SK-N-SH treated with all-trans-retinoic acid at 6 μM for 48 hours (cell line): Measurements from ENCODE around the gene MTX2.

ENCODE experiments used
- ARNTL ChIP-seq: fragments of 450-650 bp; formaldehyde crosslinking; IDR thresholded peaks from 2 replicates; pipeline ENCODE4 v1.5.0; 2020; ENCODE audit warnings: low read depth, mild to moderate bottlenecking, moderate library complexity, borderline replicate concordance
- ESRRG ChIP-seq: fragments of 250-450 bp; sonication (Bioruptor Pico); IDR thresholded peaks from 2 replicates; pipeline ENCODE4 v1.6.1; 2021; ENCODE audit warnings: mild to moderate bottlenecking
- ISL1 ChIP-seq: fragments of 250-450 bp; sonication (Bioruptor Pico); IDR thresholded peaks from 2 replicates; pipeline ENCODE4 v2.1.2; 2022; ENCODE audit warnings: mild to moderate bottlenecking, moderate library complexity
- OSR1 ChIP-seq: fragments of 250-450 bp; sonication (Bioruptor Pico); IDR thresholded peaks from 2 replicates; pipeline ENCODE4 v1.8.0; 2022; ENCODE audit warnings: moderate library complexity, mild to moderate bottlenecking, inconsistent platforms
- POU6F1 ChIP-seq: fragments of 250-450 bp; sonication (Bioruptor Pico); IDR thresholded peaks from 2 replicates; pipeline ENCODE4 v1.8.0; 2021; ENCODE audit warnings: low read depth, mild to moderate bottlenecking, moderate library complexity, borderline replicate concordance
- PPARA ChIP-seq: fragments of 250-450 bp; sonication (Bioruptor Pico); IDR thresholded peaks from 2 replicates; pipeline ENCODE4 v1.5.0; 2020; ENCODE audit warnings: mild to moderate bottlenecking, borderline replicate concordance
- RARB ChIP-seq: fragments of 250-450 bp; sonication (Bioruptor Pico); IDR thresholded peaks from 2 replicates; pipeline ENCODE4 v1.8.0; 2021; ENCODE audit warnings: mild to moderate bottlenecking, moderate library complexity
- TCF4 ChIP-seq: fragments of 250-450 bp; sonication (Bioruptor Pico); IDR thresholded peaks from 2 replicates; pipeline ENCODE4 v1.8.0; 2021; ENCODE audit warnings: mild to moderate bottlenecking, moderate library complexity, borderline replicate concordance
- ZC3H10 ChIP-seq: fragments of 250-450 bp; sonication (Bioruptor Pico); IDR thresholded peaks from 2 replicates; pipeline ENCODE4 v1.5.1; 2021; ENCODE audit warnings: mild to moderate bottlenecking, moderate library complexity
- ZFP30 ChIP-seq: fragments of 450-650 bp; formaldehyde crosslinking; IDR thresholded peaks from 2 replicates; pipeline ENCODE4 v1.5.0; 2022; ENCODE audit warnings: mild to moderate bottlenecking, moderate library complexity
- ZNF70 ChIP-seq: fragments of 450-650 bp; formaldehyde crosslinking; IDR thresholded peaks from 2 replicates; pipeline ENCODE4 v1.5.0; 2020; ENCODE audit warnings: mild to moderate bottlenecking, moderate library complexity
- ZNF8 ChIP-seq: fragments of 450-650 bp; formaldehyde crosslinking; IDR thresholded peaks from 2 replicates; pipeline ENCODE4 v1.5.0; 2020; ENCODE audit warnings: mild to moderate bottlenecking, moderate library complexity
- TF ChIP-seq, protein P1 (sequence below): fragments of 250-450 bp; sonication (Bioruptor Pico); IDR thresholded peaks from 2 replicates; pipeline ENCODE4 v1.8.0; 2020; ENCODE audit warnings: mild to moderate bottlenecking, moderate library complexity, borderline replicate concordance
- TF ChIP-seq, protein P2 (sequence below): fragments of 250-450 bp; sonication (Bioruptor Pico); IDR thresholded peaks from 2 replicates; pipeline ENCODE4 v1.5.1; 2020; ENCODE audit warnings: low read depth, mild to moderate bottlenecking, moderate library complexity

DNA sequence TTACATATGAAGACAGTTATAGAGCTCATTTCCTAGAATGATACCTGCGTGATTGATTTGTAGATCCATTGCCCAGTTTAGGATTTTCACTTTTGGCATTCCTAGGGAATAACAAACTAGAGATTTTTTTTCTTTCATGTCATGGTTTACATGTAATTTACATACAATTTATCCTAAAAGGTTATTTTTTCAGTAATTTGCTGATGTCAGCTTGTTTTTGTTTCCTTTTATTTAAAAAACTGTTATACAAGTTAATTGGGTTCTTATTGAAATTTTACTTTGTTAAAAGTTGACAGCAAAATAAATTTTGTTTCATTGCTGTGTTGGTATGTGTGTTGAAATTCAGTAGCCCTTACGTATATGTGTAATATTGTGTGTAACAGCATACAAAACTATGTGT is 23.4 kb downstream of the MTX2 start:
- TF ChIP-seq OSR1 (CRISPR knock-in tag): no peak
- no peak for TF ChIP-seq RARB (CRISPR knock-in tag)
- TF ChIP-seq ESRRG (CRISPR knock-in tag): no peak
- TF ChIP-seq ZNF70 (CRISPR knock-in tag): no peak
- TF ChIP-seq ZC3H10 (CRISPR knock-in tag): no peak
- TF ChIP-seq POU6F1 (CRISPR knock-in tag): no peak
- TF ChIP-seq, protein P1, sequence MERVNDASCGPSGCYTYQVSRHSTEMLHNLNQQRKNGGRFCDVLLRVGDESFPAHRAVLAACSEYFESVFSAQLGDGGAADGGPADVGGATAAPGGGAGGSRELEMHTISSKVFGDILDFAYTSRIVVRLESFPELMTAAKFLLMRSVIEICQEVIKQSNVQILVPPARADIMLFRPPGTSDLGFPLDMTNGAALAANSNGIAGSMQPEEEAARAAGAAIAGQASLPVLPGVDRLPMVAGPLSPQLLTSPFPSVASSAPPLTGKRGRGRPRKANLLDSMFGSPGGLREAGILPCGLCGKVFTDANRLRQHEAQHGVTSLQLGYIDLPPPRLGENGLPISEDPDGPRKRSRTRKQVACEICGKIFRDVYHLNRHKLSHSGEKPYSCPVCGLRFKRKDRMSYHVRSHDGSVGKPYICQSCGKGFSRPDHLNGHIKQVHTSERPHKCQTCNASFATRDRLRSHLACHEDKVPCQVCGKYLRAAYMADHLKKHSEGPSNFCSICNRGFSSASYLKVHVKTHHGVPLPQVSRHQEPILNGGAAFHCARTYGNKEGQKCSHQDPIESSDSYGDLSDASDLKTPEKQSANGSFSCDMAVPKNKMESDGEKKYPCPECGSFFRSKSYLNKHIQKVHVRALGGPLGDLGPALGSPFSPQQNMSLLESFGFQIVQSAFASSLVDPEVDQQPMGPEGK (CRISPR knock-in tag): no peak
- TF ChIP-seq ARNTL (CRISPR knock-in tag): no peak
- no peak for TF ChIP-seq ZFP30 (CRISPR knock-in tag)
- no peak for TF ChIP-seq ISL1 (CRISPR knock-in tag)
- TF ChIP-seq, protein P2, sequence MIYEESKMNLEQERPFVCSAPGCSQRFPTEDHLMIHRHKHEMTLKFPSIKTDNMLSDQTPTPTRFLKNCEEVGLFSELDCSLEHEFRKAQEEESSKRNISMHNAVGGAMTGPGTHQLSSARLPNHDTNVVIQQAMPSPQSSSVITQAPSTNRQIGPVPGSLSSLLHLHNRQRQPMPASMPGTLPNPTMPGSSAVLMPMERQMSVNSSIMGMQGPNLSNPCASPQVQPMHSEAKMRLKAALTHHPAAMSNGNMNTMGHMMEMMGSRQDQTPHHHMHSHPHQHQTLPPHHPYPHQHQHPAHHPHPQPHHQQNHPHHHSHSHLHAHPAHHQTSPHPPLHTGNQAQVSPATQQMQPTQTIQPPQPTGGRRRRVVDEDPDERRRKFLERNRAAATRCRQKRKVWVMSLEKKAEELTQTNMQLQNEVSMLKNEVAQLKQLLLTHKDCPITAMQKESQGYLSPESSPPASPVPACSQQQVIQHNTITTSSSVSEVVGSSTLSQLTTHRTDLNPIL (CRISPR knock-in tag): no peak
- no peak for TF ChIP-seq ZNF8 (CRISPR knock-in tag)
- TF ChIP-seq TCF4 (CRISPR knock-in tag): no peak
- TF ChIP-seq PPARA: no peak
